H1 (cell line): Measurements from ENCODE around the gene FHIT. TPM values are rescaled to one million over a fixed set of nuclear protein-coding genes. Genes with fewer than 3 reads are reported as not detected.

ENCODE experiments used
- CTCF ChIP-seq, 3 experiments: IDR thresholded peaks; 1 replicate in 2 of 3; 2 replicates in 1 of 3; pipeline versions ENCODE4 v1.5.1 to v1.6.1; 2011; ENCODE audit warnings: low read length in 3 of 3, mild to moderate bottlenecking in 3 of 3, inconsistent platforms in 2 of 3, low read depth in 1 of 3, moderate library complexity in 1 of 3; ENCODE audit not compliant: insufficient read depth in 1 of 3; ENCODE audit errors: control extremely low read depth in 1 of 3
- MAX ChIP-seq: IDR thresholded peaks from 2 replicates; pipeline ENCODE4 v1.6.1; 2012; ENCODE audit warnings: inconsistent platforms
- polyA plus RNA-seq, 7 experiments: library from polyadenylated mRNA; depleted of rRNA in 3 of 7; stranded (reverse) in 5 of 7; unstranded in 2 of 7; fragments of >200 nt in 5 of 7; fragments of 200-250 nt in 2 of 7; gene quantifications; 1 replicate in 5 of 7; 2 replicates in 1 of 7; 4 replicates in 1 of 7; pipeline versions ENCODE4 v1.2.1 to v1.2.3, GENCODE V29; 2011 to 2013; ENCODE audit warnings: missing spikeins in 2 of 7, mixed read lengths in 2 of 7
- total RNA-seq: library from RNA; stranded (reverse); fragmentation: NEBNext Ultra II Directional; extraction: Animal tissue kit (Norgen Biotek cat#: 25700); gene quantifications from 2 replicates; pipeline ENCODE4 v1.2.1, GENCODE V29; 2021

Gene FHIT
- total and polyA plus RNA-seq, 2 of the 8 experiments (the other 6 are each of a cell fraction or from before 2014, with no cell fraction given), result 1.2 to 3.2 TPM

GRCh38 chr3:60424034-60424433 is 827.2 kb downstream of the FHIT start (continued):
- no peak for TF ChIP-seq MAX
- TF ChIP-seq CTCF (IDR thresholded peaks at IDR 0.05; ENCODE audit: control extremely low read depth in 1 of 3, insufficient read depth in 1 of 3, low read depth in 1 of 3, low read length in 3 of 3), result no peak
